Subcutaneous preadipocyte (primary cell): Measurements from ENCODE around the gene RXFP2. TPM values are rescaled to one million over a fixed set of nuclear protein-coding genes. Genes with fewer than 3 reads are reported as not detected.

Experiments used
- total RNA-seq: library from RNA; depleted of rRNA; stranded (reverse); fragments of >200 nt; gene quantifications from 2 replicates; pipeline ENCODE4 v1.2.3, GENCODE V29; 2012

The RXFP2 gene
- not detected in 2 replicates for total RNA-seq

GRCh38 chr13:31739226-31739625 lies at the start of gene RXFP2:
TSS of gene RXFP2 (plus strand) at chr13:31739526. CDS start at chr13:31739613, 87 bp downstream.

